HG03565 (cell line): ENCODE data around the gene CYB561D1.
"Not testable (repeated sequence)": the region's sequence is repeated elsewhere in the genome, so short reads cannot be mapped to it uniquely, and the experiment has no call there.

Source experiments
- ATAC-seq: cut with Tn5 transposase; IDR thresholded peaks from one replicate; pipeline ENCODE4 v1.9.1; 2021; ENCODE audit warnings: mild to moderate bottlenecking, moderate library complexity; ENCODE audit not compliant: unreplicated experiment

The CYB561D1 gene, protein sequence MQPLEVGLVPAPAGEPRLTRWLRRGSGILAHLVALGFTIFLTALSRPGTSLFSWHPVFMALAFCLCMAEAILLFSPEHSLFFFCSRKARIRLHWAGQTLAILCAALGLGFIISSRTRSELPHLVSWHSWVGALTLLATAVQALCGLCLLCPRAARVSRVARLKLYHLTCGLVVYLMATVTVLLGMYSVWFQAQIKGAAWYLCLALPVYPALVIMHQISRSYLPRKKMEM

DNA sequence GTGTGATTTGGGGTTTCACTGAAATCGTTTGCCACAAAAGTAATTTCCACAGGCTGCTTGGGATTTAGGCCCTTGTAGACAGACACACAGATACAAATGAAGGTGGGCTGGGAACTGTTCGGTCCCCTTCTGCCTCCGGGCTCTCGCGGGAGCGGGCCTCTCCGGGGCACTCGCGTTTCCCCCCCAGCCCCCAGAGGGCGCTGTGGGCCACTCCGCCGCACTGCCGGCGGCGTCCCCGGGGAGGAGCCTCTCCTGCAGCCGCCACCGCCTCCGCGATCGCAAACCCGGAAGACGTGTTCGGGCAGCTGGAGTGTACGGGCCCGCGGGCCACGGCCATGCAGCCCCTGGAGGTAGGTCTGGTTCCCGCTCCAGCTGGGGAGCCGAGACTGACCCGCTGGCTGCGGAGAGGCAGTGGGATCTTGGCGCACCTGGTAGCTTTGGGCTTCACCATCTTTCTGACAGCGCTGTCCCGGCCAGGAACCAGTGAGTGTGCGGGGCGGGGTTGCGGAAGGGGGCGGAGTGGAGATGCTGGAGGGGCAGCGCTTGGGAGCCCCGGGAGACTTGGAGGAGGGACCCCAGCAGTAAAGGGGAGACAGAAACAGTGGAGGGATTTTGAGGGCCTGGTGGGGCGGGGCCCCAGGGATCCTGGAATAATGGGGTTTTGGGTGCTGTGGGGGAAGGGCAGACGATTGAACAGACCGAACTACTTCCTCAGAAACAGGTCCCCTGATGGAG, at the start of gene CYB561D1:
CYB561D1 (plus strand) TSS at position 290 of the 735 bp plus-strand sequence; CDS start at position 336, 46 bp downstream.
- ATAC-seq, result peak; percentile 80

DNA sequence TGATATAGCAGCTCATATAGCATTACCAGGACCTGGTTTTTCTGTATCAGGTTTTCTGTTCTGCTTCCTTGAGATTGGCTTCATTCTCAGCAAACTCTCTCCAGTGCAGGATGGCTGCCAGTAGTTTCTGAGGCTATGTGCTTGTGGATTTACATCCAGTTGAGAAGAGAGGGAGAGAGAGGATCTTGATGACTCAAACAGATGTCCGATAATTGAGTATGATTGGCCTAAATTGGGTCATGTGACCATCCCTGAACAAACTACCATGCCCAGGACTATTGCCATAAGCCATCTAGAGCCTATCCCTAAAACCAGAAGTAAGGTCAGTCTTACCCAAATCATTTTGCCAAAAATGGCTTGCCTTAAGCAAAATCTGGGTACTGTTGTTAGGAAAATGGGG, 49.5 kb upstream of the CYB561D1 start:
- no peak for ATAC-seq

DNA sequence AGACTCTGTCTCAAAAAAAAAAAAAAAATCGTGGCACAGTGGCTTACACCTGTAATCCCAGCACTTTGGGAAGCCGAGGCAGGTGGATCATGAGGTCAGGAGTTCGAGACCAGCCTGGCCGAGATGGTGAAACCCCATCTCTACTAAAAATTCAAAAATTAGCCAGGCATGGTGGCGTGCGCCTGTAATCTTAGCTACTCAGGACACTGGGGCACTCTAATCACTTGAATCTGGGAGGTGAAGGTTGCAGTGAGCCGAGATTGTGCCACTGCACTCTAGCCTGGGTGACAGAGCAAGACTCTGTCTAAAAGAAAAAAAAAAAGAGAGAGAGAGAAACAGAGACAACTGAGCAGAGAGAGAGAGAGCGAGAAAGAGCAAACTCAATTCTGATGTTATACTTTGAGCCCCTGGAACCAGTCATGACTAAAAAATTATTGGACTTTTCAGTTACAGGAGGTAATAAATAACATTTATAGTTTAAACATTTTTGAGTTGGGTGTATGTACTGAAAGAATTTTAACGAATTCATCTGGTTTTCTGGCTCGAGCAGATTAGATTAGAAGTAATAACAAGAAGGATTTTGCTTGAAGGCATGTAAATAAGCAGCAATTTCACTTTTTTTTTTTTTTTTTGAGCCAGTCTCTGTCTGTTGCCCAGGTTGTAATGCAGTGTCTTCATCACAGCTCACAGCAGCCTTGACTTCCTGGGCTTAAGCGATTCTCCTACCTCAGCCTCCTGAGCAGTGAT, 47.8 kb upstream of the CYB561D1 start:
- not testable (repeated sequence) for ATAC-seq

DNA sequence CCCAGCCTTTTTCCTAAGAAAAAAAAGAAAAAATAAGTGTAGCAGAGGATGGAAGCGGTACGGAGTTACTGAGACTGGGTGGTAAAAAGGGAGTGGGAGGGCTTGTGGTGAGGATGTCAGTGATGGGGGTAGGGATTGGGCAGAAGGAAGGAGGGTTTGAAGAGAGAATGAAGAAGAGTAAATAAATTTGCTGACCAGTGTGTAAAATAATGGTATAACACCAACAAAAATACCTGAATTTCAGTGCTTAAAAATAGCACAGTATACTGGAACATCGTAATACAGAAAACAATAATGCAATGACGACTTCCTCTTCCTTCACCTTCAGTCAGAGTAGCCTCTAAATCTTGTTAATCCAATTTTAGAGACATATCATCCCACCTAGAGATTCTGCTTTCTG, 46.4 kb upstream of the CYB561D1 start:
- ATAC-seq, result no peak

DNA sequence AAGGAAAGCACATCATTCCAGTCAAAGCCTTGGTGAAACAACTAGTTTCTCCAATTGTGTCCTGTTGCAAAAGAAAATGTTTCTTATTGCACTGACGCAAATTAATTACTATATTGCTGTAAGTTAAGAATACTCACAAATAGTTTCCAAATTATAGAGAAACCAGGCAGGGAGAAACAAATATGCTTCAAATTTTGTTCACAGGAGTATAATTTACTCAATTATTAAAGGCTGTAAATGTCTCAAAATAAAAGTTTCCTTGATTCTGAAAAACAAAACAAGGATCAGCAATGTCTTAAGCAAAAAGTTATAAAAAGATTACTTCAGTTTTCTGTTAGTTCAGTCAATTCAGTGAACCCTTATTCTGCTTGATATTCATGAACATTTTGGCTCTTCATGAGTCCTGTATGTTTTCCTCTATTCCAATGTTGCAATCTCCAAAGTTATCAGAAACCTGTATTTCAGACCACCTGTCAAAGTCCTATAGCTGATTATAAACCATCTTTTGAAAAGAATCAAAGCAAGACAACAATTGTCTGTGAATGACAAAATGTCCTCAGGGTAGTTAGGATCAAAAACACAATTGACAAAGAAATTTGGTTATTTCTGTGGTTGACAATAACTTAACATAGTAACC, 39.3 kb upstream of the CYB561D1 start:
- no peak for ATAC-seq

DNA sequence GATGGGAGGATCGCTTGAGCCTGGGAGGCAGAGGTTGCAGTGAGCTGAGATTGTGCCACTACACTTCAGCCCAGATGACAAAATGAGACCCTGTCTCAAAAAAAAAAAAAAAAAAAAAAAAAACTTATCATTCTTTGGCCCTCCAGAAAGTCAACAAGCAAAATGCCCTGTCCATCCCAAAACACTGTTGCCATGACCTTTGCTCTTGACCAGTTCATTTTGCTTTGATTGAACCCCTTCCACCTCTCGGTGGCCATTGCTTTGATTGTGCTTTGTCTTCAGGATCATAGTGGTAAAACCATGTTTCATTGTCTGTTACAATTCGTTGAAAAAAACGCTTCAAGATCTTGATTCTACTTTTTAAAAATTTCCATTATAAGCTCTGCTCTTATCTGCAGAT, 36.1 kb upstream of the CYB561D1 start:
- ATAC-seq, result no peak

DNA sequence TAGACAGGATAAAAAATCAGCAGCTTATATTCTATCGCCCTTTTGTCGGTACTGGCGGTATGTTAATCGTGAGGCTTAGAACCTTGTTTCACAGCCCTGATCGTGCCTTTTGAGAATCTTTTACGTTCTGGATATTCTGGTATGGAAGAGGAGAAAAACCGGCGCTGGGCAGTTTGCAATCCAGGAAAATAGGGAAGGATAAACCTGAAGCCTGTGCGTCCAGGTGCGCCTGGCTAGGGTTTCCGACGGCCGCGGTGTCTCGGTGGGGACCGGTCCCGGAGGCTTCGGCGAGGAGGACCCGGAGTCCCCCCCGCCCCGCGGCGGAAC, 27.8 kb upstream of the CYB561D1 start:
- ATAC-seq, result no peak

DNA sequence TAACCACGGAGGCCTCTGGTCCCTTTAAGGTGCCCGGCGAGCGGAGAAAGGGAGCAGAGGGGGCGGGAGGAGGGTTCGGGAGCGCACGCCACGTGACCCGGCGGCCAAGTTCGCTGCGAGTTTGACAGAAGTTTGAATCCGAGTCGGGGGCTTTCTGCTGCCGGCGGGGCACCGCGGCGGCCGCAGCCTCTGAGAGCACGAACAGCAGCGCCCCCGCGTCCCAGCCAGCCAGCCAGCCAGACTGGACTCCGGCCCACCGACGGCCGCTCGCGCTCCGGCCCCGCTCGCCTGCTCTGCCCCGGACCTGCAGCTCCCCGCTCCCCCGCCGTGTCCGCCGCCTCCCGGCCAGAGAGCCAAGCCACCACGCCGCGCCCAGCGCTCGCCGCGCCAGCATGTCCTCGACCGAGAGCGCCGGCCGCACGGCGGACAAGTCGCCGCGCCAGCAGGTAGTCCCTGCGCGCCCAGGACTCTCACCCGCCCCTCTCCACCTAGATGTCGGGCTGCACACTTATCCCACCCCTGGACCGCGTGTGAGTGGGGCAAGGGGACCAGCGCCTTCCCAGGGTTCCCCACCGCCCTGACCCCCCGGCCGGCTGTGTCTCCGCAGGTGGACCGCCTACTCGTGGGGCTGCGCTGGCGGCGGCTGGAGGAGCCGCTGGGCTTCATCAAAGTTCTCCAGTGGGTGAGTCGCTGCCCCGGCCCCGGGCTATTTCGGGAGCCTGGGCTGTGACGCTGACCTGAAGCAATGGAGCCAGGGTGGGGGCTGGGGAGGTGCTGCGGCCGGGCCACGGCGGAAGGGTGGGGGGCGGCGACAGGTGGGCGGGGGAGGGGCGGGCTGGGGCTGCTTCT, 27.2 kb upstream of the CYB561D1 start, which contains the start of gene SYPL2:
SYPL2 (plus strand) TSS at position 95 of the 849 bp plus-strand sequence; CDS start at position 393, 298 bp downstream.
- ATAC-seq, result no peak

DNA sequence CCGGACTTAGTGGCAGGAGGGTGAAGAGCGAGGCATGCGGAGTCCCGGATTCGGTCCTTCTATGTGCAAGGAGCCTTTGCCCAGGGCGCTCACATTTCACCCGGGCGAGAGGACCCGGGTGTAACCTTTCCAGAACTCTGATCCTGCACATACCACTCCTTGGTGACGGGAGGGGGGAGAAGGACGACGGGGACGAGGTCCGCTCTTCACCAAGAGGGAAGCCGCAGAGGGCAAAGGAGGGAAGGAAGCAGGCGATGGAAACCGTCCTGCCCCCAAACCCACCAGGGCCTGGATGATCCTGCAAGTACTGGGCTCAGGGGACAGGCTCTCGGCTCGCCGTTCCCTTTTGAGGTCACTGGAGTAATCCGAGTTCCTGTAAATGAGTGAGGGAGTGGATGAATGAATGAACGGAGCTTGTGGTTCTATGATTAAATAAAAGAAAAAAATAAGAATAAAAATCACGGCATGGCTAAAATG, 26.6 kb upstream of the CYB561D1 start:
- ATAC-seq, result no peak

DNA sequence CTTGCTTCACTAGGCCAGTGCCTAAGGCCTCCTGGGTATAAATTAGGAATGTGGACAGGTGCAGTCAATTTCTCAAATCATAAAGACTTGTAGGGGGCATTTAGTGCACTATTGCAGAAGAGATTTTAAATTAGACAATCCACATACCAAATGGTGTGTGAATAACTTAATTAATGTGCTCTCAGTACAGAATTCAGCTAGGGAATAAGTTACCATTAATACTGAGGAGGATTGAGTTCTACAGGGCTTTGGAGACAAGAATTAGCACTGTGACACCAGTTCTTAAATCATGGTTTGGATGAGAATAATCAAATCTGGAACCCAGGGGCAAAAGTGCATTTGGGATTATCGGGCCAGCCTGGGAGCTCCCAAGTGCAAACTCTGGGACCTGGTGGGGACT, 25.8 kb upstream of the CYB561D1 start:
- no peak for ATAC-seq

DNA sequence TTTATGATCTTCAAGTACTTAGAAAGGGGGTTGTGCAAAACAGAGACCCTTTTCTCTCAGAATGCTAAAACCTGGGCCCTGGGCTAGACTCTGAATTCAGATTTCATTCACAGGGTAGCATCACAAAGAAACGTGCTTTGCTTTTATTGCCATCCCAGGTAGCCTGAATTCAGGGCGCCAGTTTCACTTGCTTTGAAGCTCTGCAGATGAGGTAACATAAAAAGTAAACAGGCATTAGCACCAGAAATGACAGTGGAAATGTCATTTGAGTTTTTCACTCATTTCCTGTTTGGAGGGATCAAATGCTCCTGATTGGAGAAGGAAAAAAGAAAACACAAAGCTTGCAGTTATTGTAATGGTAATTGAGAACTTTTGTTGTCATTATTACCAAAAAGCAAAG, 25.0 kb upstream of the CYB561D1 start:
- no peak for ATAC-seq

DNA sequence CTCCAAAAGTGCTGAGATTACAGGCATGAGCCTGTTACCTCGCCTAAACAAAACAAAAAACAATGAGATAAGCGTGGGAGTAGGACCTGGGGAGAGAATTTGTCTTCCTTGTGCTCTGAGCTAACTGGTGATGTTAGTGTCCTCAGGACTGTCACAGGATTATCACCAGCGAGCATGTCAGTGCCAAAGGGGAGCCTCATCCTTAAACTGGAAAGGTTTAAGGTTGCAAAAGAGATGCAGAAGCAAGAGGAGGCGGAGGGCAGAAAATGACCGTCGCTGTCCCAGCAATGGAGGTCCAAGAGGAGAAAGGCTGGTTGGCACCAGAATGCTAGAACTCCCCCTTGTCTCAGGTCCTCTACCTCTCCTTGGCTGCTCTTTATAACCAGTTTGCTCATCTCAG, 23.6 kb upstream of the CYB561D1 start:
- no peak for ATAC-seq

DNA sequence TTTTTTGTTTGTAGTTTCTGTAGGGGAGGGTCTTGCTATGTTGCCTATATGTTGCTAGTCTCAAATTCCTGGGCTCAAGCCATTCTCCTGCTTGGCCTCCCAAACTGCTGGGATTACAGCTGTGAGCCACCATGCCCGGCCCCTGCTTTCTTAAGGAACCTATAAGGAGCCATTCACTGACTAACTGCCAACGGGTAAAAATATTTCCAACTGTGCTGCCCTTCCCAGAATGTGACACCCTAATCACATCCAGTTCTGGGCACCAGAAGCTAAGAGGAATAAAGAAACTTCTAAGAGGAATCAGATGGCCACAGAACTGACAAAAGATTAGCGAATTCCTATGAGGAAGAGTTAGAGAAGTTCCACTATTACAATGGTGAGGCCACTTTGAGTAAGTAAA, 21.1 kb upstream of the CYB561D1 start:
- ATAC-seq, result no peak

DNA sequence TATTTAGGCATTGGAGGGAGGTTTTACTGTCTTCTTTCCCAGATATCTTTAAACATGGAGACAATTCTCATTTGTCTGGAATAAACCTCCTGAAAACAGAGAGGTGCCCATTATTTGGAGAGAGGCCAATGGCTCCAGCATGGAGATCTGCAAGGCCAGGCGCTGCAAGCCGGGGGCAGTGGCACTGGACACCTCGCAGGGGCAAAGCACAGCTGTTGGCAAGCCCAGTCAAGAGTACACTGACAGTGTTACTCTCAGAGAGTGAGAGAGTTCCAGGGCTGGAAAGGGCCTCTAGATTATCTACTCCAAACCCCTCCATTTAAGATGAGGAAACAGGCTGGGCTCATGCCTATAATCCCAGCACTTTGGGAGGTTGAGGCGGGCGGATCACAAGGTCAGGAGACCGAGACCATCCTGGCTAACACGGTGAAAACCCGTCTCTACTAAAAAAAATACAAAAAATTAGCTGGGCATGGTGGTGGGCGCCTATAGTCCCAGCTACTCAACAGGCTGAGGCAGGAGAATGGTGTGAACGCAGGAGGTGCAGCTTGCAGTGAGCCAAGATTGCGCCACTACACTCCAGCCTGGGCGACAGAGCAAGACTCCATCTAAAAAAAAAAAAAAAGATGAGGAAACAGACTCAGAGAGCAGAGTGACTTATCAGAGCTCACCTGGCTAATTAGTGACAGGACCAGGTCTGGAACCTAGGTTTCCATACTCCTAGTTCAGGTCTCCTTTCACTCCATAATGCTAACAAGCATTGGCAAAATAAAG, 20.4 kb upstream of the CYB561D1 start:
- not testable (repeated sequence) for ATAC-seq

DNA sequence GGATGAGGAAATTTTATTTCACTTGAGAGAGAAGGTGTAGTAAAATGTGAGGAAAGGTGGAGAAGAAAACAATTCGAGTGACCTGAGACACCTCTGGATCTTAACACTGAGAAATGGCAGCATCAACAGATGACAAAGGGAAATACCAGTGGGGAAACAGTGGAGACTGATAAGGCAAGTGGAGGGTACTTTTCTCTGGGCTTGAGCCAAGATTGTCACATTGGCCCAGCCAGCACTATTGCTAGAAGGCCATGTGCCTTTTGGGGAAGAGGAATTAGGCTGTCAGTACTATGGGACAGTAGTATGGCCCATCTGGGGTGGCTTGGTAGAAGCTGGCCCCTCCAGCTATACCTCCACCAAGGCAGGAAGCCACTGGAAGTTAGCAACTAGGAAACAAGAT, 19.2 kb upstream of the CYB561D1 start:
- ATAC-seq, result no peak

DNA sequence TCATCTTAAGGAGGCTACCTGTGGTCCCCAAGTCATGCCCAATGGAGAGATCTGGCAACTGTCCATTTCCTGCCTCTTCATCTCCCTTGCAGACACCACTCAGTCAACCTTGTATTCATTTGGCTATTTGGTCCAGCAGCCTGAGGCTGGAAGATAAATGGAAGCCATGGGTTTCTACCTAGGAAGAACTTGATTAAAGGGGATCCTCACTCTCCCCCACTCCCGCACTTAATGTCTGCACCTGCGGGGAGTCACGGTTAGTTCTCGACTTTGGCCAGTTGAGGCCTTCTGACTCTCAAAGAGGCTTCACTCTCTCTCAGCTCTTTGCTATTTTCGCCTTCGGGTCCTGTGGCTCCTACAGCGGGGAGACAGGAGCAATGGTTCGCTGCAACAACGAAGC, 18.6 kb upstream of the CYB561D1 start:
- ATAC-seq, result no peak

DNA sequence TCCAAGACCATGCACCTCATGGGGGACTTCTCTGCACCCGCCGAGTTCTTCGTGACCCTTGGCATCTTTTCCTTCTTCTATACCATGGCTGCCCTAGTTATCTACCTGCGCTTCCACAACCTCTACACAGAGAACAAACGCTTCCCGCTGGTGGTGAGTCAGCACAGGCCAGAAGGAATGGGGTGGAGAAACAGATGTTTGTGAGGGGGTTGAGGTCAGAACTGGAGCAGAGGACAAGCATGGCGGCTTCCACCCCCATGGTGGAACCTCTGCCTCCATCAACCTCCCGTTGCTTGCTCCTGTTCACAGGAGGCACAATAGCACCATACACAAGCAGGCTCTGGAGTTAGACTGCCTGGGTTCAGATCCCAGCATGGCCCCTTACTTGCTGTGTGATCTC, 17.1 kb upstream of the CYB561D1 start:
- ATAC-seq, result no peak

DNA sequence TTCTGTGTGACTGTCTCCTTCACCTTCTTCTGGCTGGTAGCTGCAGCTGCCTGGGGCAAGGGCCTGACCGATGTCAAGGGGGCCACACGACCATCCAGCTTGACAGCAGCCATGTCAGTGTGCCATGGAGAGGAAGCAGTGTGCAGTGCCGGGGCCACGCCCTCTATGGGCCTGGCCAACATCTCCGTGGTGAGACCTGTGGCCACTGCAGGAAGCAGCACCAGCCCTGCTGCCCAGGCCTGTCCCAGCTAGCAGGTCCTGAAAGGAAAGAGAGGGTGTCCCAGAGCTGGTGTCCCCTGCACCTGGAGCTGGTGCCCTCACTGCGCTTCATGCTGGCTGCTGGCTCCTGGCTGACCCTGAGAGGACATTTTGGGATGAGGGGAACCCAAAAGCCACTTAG, 16.1 kb upstream of the CYB561D1 start:
- ATAC-seq, result no peak

DNA sequence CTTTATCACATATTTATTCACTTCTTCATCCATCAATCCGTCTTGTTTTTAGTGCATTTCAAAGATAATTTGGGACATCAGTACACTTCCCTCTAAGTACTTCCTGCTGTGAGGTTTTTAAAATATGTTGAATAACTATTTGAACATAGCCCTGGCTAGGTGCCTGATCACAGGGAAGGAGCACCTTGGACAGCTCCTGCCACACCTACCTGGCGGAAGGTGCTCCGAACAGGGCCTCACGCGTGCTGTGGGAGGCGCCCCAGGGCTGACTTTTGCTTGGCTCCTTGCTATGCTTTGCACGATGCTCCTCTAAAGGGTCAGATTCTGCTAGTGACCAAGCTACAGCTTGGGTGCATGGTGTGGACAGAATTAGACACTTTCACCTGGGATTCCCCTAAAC, 15.1 kb upstream of the CYB561D1 start:
- no peak for ATAC-seq

DNA sequence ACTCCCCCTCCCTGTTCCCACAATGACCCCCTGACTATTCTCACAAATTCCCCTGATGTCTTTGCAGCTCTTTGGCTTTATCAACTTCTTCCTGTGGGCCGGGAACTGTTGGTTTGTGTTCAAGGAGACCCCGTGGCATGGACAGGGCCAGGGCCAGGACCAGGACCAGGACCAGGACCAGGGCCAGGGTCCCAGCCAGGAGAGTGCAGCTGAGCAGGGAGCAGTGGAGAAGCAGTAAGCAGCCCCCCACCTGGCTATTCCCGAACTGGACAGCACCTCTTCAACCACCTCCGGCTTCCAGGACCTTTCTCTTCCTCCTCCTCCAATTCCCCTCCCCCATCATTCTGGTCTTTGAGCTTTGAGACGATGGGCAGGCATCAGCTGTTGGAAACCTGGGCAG, 14.6 kb upstream of the CYB561D1 start:
- no peak for ATAC-seq
